DMS114 treated with DMSO at 0.1 percent for 48 hours (cell line): ENCODE data around the gene JMJD1C.
"Not testable (repeated sequence)": the region's sequence is repeated elsewhere in the genome, so short reads cannot be mapped to it uniquely, and the experiment has no call there.

Experiments
- DNase-seq: peaks from one replicate; lab custom pipeline; 2025; ENCODE audit not compliant: unreplicated experiment; lab: John Stamatoyannopoulos, UW

Gene JMJD1C

GRCh38 chr10:63300801-63301200 is 165.0 kb downstream of the JMJD1C start:
- DNase-seq, result no peak

- DNase-seq, result no peak
These were observed 167.8 kb downstream of the JMJD1C start for GRCh38 chr10:63297941-63298340.

- DNase-seq, result no peak
These were observed 171.0 kb downstream of the JMJD1C start for GRCh38 chr10:63294781-63295180.

- DNase-seq, result not testable (repeated sequence)
These were observed 172.9 kb downstream of the JMJD1C start for GRCh38 chr10:63292847-63293246.

GRCh38 chr10:63288170-63288569 is 177.6 kb downstream of the JMJD1C start:
- no peak for DNase-seq

- no peak for DNase-seq
These were observed 179.0 kb downstream of the JMJD1C start for GRCh38 chr10:63286754-63287264.

GRCh38 chr10:63286340-63286739 is 179.4 kb downstream of the JMJD1C start:
- no peak for DNase-seq

- not testable (repeated sequence) for DNase-seq
These were observed 181.9 kb downstream of the JMJD1C start for GRCh38 chr10:63283901-63284300.

GRCh38 chr10:63283093-63283492 is 182.7 kb downstream of the JMJD1C start:
- no peak for DNase-seq

- no peak for DNase-seq
These were observed 183.8 kb downstream of the JMJD1C start for GRCh38 chr10:63281967-63282366.

GRCh38 chr10:63280386-63280785 is 185.4 kb downstream of the JMJD1C start:
- no peak for DNase-seq

- no peak for DNase-seq
These were observed 190.7 kb downstream of the JMJD1C start for GRCh38 chr10:63275094-63275493.

GRCh38 chr10:63273577-63273976 is 192.2 kb downstream of the JMJD1C start:
- DNase-seq, result no peak

- DNase-seq, result peak; percentile 93
These were observed 196.8 kb downstream of the JMJD1C start for GRCh38 chr10:63268798-63269503.

- DNase-seq, result peak; percentile 83
These were observed 197.5 kb downstream of the JMJD1C start for GRCh38 chr10:63268149-63268797.

- DNase-seq, result peak; percentile 94
These were observed 198.2 kb downstream of the JMJD1C start for GRCh38 chr10:63267414-63268148.

- peak; percentile 53 for DNase-seq
These were observed 199.1 kb downstream of the JMJD1C start for GRCh38 chr10:63266391-63267316.

- no peak for DNase-seq
These were observed 200.0 kb downstream of the JMJD1C start for GRCh38 chr10:63265683-63266235.

GRCh38 chr10:63265222-63265617 is 200.6 kb downstream of the JMJD1C start:
- peak; percentile 68 for DNase-seq

- DNase-seq, result no peak
These were observed 201.1 kb downstream of the JMJD1C start for GRCh38 chr10:63264617-63265221.
